IgD-negative memory B cell (primary cell): Measurements from ENCODE around the gene NAP1L1. TPM values are rescaled to one million over a fixed set of nuclear protein-coding genes. Genes with fewer than 3 reads are reported as not detected.
A peak's percentile ranks its signal among the peaks of the same experiment; 100 is the strongest.

Experiments used
- H3K27ac Mint-ChIP-seq, 3 donors: one replicate each; pipeline ENCODE4 v1.8.0; 2020 to 2022; ENCODE audit warnings: mild to moderate bottlenecking in 3 of 3, mixed read lengths in 3 of 3, moderate library complexity in 1 of 3
- H3K27me3 Mint-ChIP-seq: one replicate; pipeline ENCODE4 v1.8.0; 2021; ENCODE audit warnings: mixed read lengths
- H3K36me3 Mint-ChIP-seq: one replicate; pipeline ENCODE4 v1.8.0; 2020; ENCODE audit warnings: mild to moderate bottlenecking, mixed read lengths
- H3K4me1 Mint-ChIP-seq, 3 donors: one replicate each; pipeline ENCODE4 v1.8.0; 2020 to 2022; ENCODE audit warnings: mixed read lengths in 3 of 3, mild to moderate bottlenecking in 1 of 3
- H3K4me3 Mint-ChIP-seq, 4 donors: one replicate each; pipeline ENCODE4 v1.8.0; 2020 to 2022; ENCODE audit warnings: mild to moderate bottlenecking in 4 of 4, mixed read lengths in 4 of 4, moderate library complexity in 3 of 4
- H3K9me3 Mint-ChIP-seq, 3 donors: one replicate each; pipeline ENCODE4 v1.8.0; 2020 to 2021; ENCODE audit warnings: mixed read lengths in 3 of 3, mild to moderate bottlenecking in 1 of 3
- polyA plus RNA-seq: library from polyadenylated mRNA; unstranded; fragments of 300-500 nt; fragmentation: Illumina TruSeq; gene quantifications from one replicate; pipeline ENCODE4 v1.2.3, GENCODE V29; 2021

NAP1L1 gene
- polyA plus RNA-seq: 223 TPM

- no peaks in the 10 kb centered on the region for H3K27me3 Mint-ChIP-seq
- H3K4me1 Mint-ChIP-seq: peaks cover 36 to 46% (median 43%) of the 10 kb centered on the region in 3 donors
- no peaks in the 10 kb centered on the region for H3K9me3 Mint-ChIP-seq
- peaks cover 3% of the 10 kb centered on the region for H3K36me3 Mint-ChIP-seq
- peak within 1 kb of the TSS; percentile 97 to 100 (median 100) for H3K27ac Mint-ChIP-seq
- H3K4me3 Mint-ChIP-seq: peak within 1 kb of the TSS; percentile 97 to 100 (median 100)
Observed at GRCh38 chr12:76083904-76084862, at the start of gene NAP1L1. NAP1L1 (minus strand) TSS chr12:76084685; CDS start chr12:76074219, 10,466 bp downstream.

- Mint-ChIP-seq H3K9me3 (peaks cover 0 to 3% (median 1%) of the 10 kb centered on the region in 3 donors), H3K27ac (no peak overlapping the region), H3K4me1 (peaks cover 0 to 3% (median 0%) of the 10 kb centered on the region in 3 donors), H3K36me3 (no peaks in the 10 kb centered on the region), H3K4me3 (no peak overlapping the region), H3K27me3 (peaks cover 4% of the 10 kb centered on the region)
Observed at GRCh38 chr12:76127588-76127987, 43.1 kb upstream of the NAP1L1 start.

- Mint-ChIP-seq H3K4me3 (no peak overlapping the region), H3K36me3 (no peaks in the 10 kb centered on the region), H3K9me3 (peaks cover 0 to 1% (median 0%) of the 10 kb centered on the region in 3 donors), H3K4me1 (peaks cover 0 to 3% (median 0%) of the 10 kb centered on the region in 3 donors), H3K27ac (no peak overlapping the region), H3K27me3 (peaks cover 4% of the 10 kb centered on the region)
Observed at GRCh38 chr12:76124456-76124855, 40.0 kb upstream of the NAP1L1 start.

GRCh38 chr12:76123259-76124212, 39.1 kb upstream of the NAP1L1 start:
- Mint-ChIP-seq H3K27ac (no peak overlapping the region), H3K27me3 (peaks cover 1% of the 10 kb centered on the region), H3K9me3 (no peaks in the 10 kb centered on the region), H3K4me1 (peaks cover 0 to 3% (median 0%) of the 10 kb centered on the region in 3 donors), H3K4me3 (no peak overlapping the region), H3K36me3 (no peaks in the 10 kb centered on the region)

- Mint-ChIP-seq H3K4me3 (peak overlapping the region in 2 of 4 donors; percentile 6 to 16), H3K9me3 (no peaks in the 10 kb centered on the region), H3K27ac (peak overlapping the region in 1 of 3 donors; percentile 5), H3K27me3 (no peaks in the 10 kb centered on the region), H3K36me3 (no peaks in the 10 kb centered on the region), H3K4me1 (no peaks in the 10 kb centered on the region)
Observed at GRCh38 chr12:76119887-76120286, 35.4 kb upstream of the NAP1L1 start.

GRCh38 chr12:76117751-76118150, 33.3 kb upstream of the NAP1L1 start:
- no peak overlapping the region for H3K4me3 Mint-ChIP-seq
- no peak overlapping the region for H3K27ac Mint-ChIP-seq
- H3K4me1 Mint-ChIP-seq: no peaks in the 10 kb centered on the region
- H3K36me3 Mint-ChIP-seq: no peaks in the 10 kb centered on the region
- no peaks in the 10 kb centered on the region for H3K27me3 Mint-ChIP-seq
- H3K9me3 Mint-ChIP-seq: no peaks in the 10 kb centered on the region

- Mint-ChIP-seq H3K4me3 (no peak overlapping the region), H3K27ac (no peak overlapping the region), H3K4me1 (peaks cover 0 to 1% (median 0%) of the 10 kb centered on the region in 3 donors), H3K27me3 (no peaks in the 10 kb centered on the region), H3K9me3 (no peaks in the 10 kb centered on the region), H3K36me3 (no peaks in the 10 kb centered on the region)
Observed at GRCh38 chr12:76117067-76117691, 32.7 kb upstream of the NAP1L1 start.

GRCh38 chr12:76113800-76114757, 29.6 kb upstream of the NAP1L1 start:
- Mint-ChIP-seq H3K4me3 (no peak overlapping the region), H3K4me1 (peaks cover 0 to 1% (median 0%) of the 10 kb centered on the region in 3 donors), H3K27ac (no peak overlapping the region), H3K36me3 (no peaks in the 10 kb centered on the region), H3K9me3 (no peaks in the 10 kb centered on the region), H3K27me3 (peaks cover 2% of the 10 kb centered on the region)

- Mint-ChIP-seq H3K9me3 (no peaks in the 10 kb centered on the region), H3K27me3 (peaks cover 2% of the 10 kb centered on the region), H3K36me3 (no peaks in the 10 kb centered on the region), H3K27ac (no peak overlapping the region), H3K4me1 (peaks cover 0 to 1% (median 0%) of the 10 kb centered on the region in 3 donors), H3K4me3 (no peak overlapping the region)
Observed at GRCh38 chr12:76111209-76111749, 26.8 kb upstream of the NAP1L1 start.

GRCh38 chr12:76109879-76110278, 25.4 kb upstream of the NAP1L1 start:
- Mint-ChIP-seq H3K27ac (no peak overlapping the region), H3K27me3 (peaks cover 2% of the 10 kb centered on the region), H3K9me3 (peaks cover 0 to 2% (median 0%) of the 10 kb centered on the region in 3 donors), H3K4me1 (peaks cover 0 to 1% (median 0%) of the 10 kb centered on the region in 3 donors), H3K36me3 (no peaks in the 10 kb centered on the region), H3K4me3 (no peak overlapping the region)

GRCh38 chr12:76108356-76108755, 23.9 kb upstream of the NAP1L1 start:
- H3K9me3 Mint-ChIP-seq: peaks cover 0 to 2% (median 0%) of the 10 kb centered on the region in 3 donors
- H3K4me3 Mint-ChIP-seq: no peak overlapping the region
- no peaks in the 10 kb centered on the region for H3K36me3 Mint-ChIP-seq
- H3K27ac Mint-ChIP-seq: no peak overlapping the region
- peaks cover 2% of the 10 kb centered on the region for H3K27me3 Mint-ChIP-seq
- peaks cover 0 to 1% (median 0%) of the 10 kb centered on the region in 3 donors for H3K4me1 Mint-ChIP-seq

- no peaks in the 10 kb centered on the region for H3K36me3 Mint-ChIP-seq
- no peak overlapping the region for H3K4me3 Mint-ChIP-seq
- no peak overlapping the region for H3K27ac Mint-ChIP-seq
- H3K9me3 Mint-ChIP-seq: peaks cover 0 to 2% (median 0%) of the 10 kb centered on the region in 3 donors
- H3K4me1 Mint-ChIP-seq: no peaks in the 10 kb centered on the region
- H3K27me3 Mint-ChIP-seq: peaks cover 2% of the 10 kb centered on the region
Observed at GRCh38 chr12:76106631-76107030, 22.1 kb upstream of the NAP1L1 start.

GRCh38 chr12:76103958-76104357, 19.5 kb upstream of the NAP1L1 start:
- Mint-ChIP-seq H3K4me3 (no peak overlapping the region), H3K9me3 (peaks cover 0 to 2% (median 0%) of the 10 kb centered on the region in 3 donors), H3K27me3 (peaks cover 1% of the 10 kb centered on the region), H3K36me3 (no peaks in the 10 kb centered on the region), H3K4me1 (no peaks in the 10 kb centered on the region), H3K27ac (no peak overlapping the region)
